Epithelial cell of proximal tubule (primary cell): ENCODE results near the gene GET4. TPM values are rescaled to one million over a fixed set of nuclear protein-coding genes. Genes with fewer than 3 reads are reported as not detected.

Experiments
- DNase-seq: peaks from one replicate; pipeline ENCODE4 v3.0.0-alpha.2; 2011; ENCODE audit warnings: low read depth
- H3K4me3 ChIP-seq: 2 replicates; pipeline ENCODE4 v1.5.1; 2011; ENCODE audit warnings: low read depth, mild to moderate bottlenecking, low read length
- total RNA-seq: library from RNA; depleted of rRNA; stranded (reverse); fragments of >200 nt; gene quantifications from 2 replicates; pipeline ENCODE4 v1.2.3, GENCODE V29; 2015
- TF ChIP-seq, protein P1 (sequence below): conservative IDR thresholded peaks from 2 replicates; pipeline ENCODE4 v1.5.1; 2012; ENCODE audit warnings: low read depth, mild to moderate bottlenecking, low read length

Gene GET4
- total RNA-seq, 1 donor from 2014 or later = 32.6 TPM

DNA sequence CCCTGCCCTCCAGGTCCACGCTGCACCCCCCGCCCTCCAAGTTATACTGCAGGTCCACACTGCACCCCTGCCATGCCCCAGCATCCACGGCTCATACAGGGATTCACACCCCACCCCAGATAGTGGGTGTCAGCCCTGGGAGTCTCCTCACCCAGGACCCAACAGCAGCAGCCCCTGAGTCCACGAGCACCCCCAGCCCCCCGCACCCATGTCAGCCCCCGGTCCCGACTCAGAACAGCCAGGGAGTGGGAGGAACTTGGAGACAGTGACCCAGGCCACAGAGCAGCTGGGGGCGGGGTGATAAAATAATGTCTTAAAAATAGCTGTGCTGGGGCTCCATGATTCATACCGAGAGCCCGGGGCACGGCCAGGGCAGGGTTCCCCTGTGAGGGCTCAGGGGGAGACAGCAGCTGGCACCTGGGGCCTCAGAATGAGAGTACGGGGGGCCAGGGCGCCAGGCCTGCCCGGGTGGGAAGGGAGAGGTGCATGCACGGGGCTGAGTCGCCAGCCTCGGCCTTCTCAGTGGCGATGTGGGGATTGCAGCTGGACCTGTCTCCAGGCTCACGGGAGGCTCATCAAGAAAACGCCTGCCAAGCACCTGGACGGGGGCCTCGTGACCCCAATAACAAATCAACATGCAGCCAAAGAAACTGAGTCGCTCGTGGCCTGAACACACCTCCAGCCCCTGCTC, 48.3 kb downstream of the GET4 start:
- TF ChIP-seq, protein P1, sequence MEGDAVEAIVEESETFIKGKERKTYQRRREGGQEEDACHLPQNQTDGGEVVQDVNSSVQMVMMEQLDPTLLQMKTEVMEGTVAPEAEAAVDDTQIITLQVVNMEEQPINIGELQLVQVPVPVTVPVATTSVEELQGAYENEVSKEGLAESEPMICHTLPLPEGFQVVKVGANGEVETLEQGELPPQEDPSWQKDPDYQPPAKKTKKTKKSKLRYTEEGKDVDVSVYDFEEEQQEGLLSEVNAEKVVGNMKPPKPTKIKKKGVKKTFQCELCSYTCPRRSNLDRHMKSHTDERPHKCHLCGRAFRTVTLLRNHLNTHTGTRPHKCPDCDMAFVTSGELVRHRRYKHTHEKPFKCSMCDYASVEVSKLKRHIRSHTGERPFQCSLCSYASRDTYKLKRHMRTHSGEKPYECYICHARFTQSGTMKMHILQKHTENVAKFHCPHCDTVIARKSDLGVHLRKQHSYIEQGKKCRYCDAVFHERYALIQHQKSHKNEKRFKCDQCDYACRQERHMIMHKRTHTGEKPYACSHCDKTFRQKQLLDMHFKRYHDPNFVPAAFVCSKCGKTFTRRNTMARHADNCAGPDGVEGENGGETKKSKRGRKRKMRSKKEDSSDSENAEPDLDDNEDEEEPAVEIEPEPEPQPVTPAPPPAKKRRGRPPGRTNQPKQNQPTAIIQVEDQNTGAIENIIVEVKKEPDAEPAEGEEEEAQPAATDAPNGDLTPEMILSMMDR = no peak
- no peak overlapping the region for H3K4me3 ChIP-seq
- no peak for DNase-seq

GRCh38 chr7:925601-926000, 49.2 kb downstream of the GET4 start:
- TF ChIP-seq, protein P1 = no peak
- no peak overlapping the region for H3K4me3 ChIP-seq
- no peak for DNase-seq

DNA sequence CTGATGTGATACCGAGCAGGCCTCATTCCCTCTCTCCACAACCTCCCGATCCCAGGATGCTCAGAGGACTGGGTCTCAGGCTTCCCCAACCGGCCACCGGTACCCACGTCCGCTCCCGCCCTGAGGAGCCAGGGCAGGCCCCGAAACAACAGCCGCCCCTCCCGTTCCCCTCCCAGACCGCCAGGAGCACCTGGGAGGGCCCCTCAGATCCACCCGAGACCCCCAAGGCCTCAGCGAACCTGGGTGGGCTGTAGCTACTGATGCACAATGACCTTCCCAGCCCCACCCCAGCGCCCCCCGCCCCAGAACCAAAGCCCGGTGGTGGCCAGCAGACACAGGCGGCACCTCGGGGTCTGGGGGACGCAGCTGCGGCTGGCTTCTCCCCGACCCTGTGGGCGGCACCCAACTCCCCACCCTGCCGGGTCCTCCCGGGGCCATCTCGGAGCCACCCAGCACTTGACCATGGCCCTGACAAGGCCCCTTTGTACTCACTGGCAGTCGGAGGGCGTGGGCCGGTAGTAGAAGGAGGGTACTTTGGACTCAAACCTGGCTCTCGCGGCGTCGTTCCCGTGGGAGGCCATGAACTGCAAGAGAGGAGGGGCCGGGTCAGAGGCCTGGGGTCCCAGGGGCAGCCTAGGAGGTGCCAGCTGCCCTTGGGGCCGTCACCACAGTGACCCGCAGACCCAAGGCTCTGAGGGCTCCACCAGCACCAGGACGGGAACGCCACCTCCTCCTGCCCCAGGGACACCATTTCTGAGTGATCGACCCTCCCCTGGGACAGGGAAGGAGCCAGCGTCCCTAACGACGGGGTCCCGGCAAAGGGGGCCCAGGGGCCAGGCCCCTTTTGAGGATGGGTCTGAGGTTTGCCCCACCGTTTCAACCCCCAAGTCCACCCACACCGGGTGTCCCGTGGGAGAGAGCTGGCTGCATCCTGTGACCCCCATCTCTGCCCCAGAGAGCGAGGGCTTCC, 50.0 kb downstream of the GET4 start:
- DNase-seq = no peak
- TF ChIP-seq, protein P1 = no peak

GRCh38 chr7:927031-927671, 50.8 kb downstream of the GET4 start:
- no peak for DNase-seq
- TF ChIP-seq, protein P1 = no peak
- H3K4me3 ChIP-seq = no peak overlapping the region

More for the DNA sequence above, 50.0 kb downstream of the GET4 start:
- no peak overlapping the region for H3K4me3 ChIP-seq

DNA sequence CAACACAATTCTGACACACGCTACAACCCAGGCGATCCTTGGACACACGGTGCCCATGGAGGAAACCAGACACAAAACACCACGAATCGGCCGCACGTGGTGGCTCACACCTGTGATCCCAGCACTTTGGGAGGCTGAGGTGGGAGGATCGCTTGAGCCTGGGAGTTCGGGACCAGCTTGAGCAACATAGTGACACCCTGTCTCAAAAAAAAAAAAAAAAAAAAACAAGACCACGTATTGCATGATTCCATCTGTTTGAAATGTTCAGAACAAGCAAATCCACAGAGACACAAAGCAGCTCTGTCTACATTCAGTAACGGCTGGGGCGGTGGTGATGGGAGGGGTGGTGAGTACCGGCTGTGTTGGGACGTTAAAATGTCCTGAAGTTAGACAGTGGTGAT, 53.0 kb downstream of the GET4 start:
- DNase-seq = no peak
- H3K4me3 ChIP-seq = no peak overlapping the region
- TF ChIP-seq, protein P1 = no peak

- TF ChIP-seq, protein P1 = no peak
- no peak overlapping the region for H3K4me3 ChIP-seq
- no peak for DNase-seq
These were observed 54.8 kb downstream of the GET4 start for GRCh38 chr7:930975-931758.
